Activated T-cell treated with anti-CD3 and anti-CD28 coated beads for 24 hours (primary cell): Measurements from ENCODE around the gene DBX1.

ENCODE experiments used
- DNase-seq: peaks from one replicate; pipeline ENCODE4 v3.0.0-alpha.2; 2020; ENCODE audit warnings: low read depth

The DBX1 gene

GRCh38 chr11:20120134-20120925, 39.9 kb downstream of the DBX1 start:
- DNase-seq = no peak

GRCh38 chr11:20119315-20119714, 41.0 kb downstream of the DBX1 start:
- DNase-seq = no peak

GRCh38 chr11:20118209-20118608, 42.1 kb downstream of the DBX1 start:
- DNase-seq = no peak

GRCh38 chr11:20117291-20117690, 43.0 kb downstream of the DBX1 start:
- no peak for DNase-seq

GRCh38 chr11:20116825-20117224, 43.5 kb downstream of the DBX1 start:
- DNase-seq = no peak

GRCh38 chr11:20114588-20114987, 45.7 kb downstream of the DBX1 start:
- no peak for DNase-seq

- no peak for DNase-seq
Observed at GRCh38 chr11:20113149-20113438, 47.2 kb downstream of the DBX1 start.

GRCh38 chr11:20112291-20113148, 47.8 kb downstream of the DBX1 start:
- DNase-seq = no peak

GRCh38 chr11:20111871-20112270, 48.4 kb downstream of the DBX1 start:
- no peak for DNase-seq

- DNase-seq = peak; percentile 35
Observed at GRCh38 chr11:20110908-20111669, 49.2 kb downstream of the DBX1 start.

- no peak for DNase-seq
Observed at GRCh38 chr11:20109731-20110445, 50.4 kb downstream of the DBX1 start.
